Ishikawa (cell line): ENCODE measurements around the gene URI1.

Experiments used
- CEBPB ChIP-seq: IDR thresholded peaks from 2 replicates; pipeline ENCODE4 v1.6.1; 2012
- CREB1 ChIP-seq: IDR thresholded peaks from 2 replicates; pipeline ENCODE4 v1.6.1; 2012; ENCODE audit warnings: low read depth
- EGR1 ChIP-seq: IDR thresholded peaks from 2 replicates; pipeline ENCODE4 v1.6.1; 2012
- EP300 ChIP-seq: IDR thresholded peaks from 2 replicates; pipeline ENCODE4 v1.6.1; 2012; ENCODE audit warnings: borderline replicate concordance
- FOXM1 ChIP-seq: IDR thresholded peaks from 2 replicates; pipeline ENCODE4 v1.6.1; 2012; ENCODE audit warnings: low read depth, borderline replicate concordance
- NFIC ChIP-seq: IDR thresholded peaks from 2 replicates; pipeline ENCODE4 v1.6.1; 2012
- RAD21 ChIP-seq: IDR thresholded peaks from 2 replicates; pipeline ENCODE4 v1.6.1; 2012; ENCODE audit warnings: low read depth
- TAF1 ChIP-seq: IDR thresholded peaks from 2 replicates; pipeline ENCODE4 v1.6.1; 2012; ENCODE audit warnings: low read depth, mild to moderate bottlenecking
- TCF12 ChIP-seq: IDR thresholded peaks from 2 replicates; pipeline ENCODE4 v1.6.1; 2012; ENCODE audit warnings: low read depth
- TEAD4 ChIP-seq: IDR thresholded peaks from 2 replicates; pipeline ENCODE4 v1.6.1; 2012
- YY1 ChIP-seq: IDR thresholded peaks from 2 replicates; pipeline ENCODE4 v1.6.1; 2012; ENCODE audit warnings: low read depth
- ZBTB7A ChIP-seq: IDR thresholded peaks from 2 replicates; pipeline ENCODE4 v1.6.1; 2012; ENCODE audit warnings: low read depth
- TF ChIP-seq, protein P1 (sequence below): IDR thresholded peaks from 2 replicates; pipeline ENCODE4 v1.6.1; 2012
- TF ChIP-seq, protein P2 (sequence below): IDR thresholded peaks from 2 replicates; pipeline ENCODE4 v1.6.1; 2012
- TF ChIP-seq, protein P3 (sequence below): IDR thresholded peaks from 2 replicates; pipeline ENCODE4 v1.6.1; 2012; ENCODE audit warnings: low read depth, mild to moderate bottlenecking

URI1 gene

DNA sequence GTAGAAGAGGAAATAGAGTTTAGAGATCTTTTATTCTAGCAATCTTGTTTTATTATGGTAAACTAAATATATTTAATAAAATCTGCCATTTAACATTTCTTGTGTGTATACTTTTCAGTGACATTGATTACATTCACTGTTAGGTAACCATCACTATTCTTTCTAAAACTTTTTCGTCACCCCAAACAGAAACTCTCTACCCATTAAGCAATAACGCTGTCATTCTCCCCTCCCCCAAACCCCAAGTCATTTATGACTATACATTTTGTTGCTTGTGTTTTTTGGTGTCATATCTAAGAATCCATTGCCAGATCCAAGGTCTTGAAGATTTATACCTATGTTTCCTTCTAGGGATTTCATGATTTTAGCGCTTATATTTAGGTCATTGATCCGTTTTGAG lies 10.6 kb downstream of the URI1 start:
- TF ChIP-seq RAD21 = no peak
- TF ChIP-seq TEAD4 = no peak
- TF ChIP-seq EGR1 = no peak
- TF ChIP-seq, protein P1, sequence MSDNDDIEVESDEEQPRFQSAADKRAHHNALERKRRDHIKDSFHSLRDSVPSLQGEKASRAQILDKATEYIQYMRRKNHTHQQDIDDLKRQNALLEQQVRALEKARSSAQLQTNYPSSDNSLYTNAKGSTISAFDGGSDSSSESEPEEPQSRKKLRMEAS = no peak
- TF ChIP-seq TAF1 = no peak
- TF ChIP-seq, protein P2, sequence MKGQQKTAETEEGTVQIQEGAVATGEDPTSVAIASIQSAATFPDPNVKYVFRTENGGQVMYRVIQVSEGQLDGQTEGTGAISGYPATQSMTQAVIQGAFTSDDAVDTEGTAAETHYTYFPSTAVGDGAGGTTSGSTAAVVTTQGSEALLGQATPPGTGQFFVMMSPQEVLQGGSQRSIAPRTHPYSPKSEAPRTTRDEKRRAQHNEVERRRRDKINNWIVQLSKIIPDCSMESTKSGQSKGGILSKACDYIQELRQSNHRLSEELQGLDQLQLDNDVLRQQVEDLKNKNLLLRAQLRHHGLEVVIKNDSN = no peak
- no peak for TF ChIP-seq CREB1
- TF ChIP-seq TCF12 = no peak
- TF ChIP-seq, protein P3, sequence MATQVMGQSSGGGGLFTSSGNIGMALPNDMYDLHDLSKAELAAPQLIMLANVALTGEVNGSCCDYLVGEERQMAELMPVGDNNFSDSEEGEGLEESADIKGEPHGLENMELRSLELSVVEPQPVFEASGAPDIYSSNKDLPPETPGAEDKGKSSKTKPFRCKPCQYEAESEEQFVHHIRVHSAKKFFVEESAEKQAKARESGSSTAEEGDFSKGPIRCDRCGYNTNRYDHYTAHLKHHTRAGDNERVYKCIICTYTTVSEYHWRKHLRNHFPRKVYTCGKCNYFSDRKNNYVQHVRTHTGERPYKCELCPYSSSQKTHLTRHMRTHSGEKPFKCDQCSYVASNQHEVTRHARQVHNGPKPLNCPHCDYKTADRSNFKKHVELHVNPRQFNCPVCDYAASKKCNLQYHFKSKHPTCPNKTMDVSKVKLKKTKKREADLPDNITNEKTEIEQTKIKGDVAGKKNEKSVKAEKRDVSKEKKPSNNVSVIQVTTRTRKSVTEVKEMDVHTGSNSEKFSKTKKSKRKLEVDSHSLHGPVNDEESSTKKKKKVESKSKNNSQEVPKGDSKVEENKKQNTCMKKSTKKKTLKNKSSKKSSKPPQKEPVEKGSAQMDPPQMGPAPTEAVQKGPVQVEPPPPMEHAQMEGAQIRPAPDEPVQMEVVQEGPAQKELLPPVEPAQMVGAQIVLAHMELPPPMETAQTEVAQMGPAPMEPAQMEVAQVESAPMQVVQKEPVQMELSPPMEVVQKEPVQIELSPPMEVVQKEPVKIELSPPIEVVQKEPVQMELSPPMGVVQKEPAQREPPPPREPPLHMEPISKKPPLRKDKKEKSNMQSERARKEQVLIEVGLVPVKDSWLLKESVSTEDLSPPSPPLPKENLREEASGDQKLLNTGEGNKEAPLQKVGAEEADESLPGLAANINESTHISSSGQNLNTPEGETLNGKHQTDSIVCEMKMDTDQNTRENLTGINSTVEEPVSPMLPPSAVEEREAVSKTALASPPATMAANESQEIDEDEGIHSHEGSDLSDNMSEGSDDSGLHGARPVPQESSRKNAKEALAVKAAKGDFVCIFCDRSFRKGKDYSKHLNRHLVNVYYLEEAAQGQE = no peak
- no peak for TF ChIP-seq ZBTB7A
- no peak for TF ChIP-seq EP300
- TF ChIP-seq FOXM1 = no peak
- no peak for TF ChIP-seq CEBPB
- no peak for TF ChIP-seq NFIC
- no peak for TF ChIP-seq YY1

DNA sequence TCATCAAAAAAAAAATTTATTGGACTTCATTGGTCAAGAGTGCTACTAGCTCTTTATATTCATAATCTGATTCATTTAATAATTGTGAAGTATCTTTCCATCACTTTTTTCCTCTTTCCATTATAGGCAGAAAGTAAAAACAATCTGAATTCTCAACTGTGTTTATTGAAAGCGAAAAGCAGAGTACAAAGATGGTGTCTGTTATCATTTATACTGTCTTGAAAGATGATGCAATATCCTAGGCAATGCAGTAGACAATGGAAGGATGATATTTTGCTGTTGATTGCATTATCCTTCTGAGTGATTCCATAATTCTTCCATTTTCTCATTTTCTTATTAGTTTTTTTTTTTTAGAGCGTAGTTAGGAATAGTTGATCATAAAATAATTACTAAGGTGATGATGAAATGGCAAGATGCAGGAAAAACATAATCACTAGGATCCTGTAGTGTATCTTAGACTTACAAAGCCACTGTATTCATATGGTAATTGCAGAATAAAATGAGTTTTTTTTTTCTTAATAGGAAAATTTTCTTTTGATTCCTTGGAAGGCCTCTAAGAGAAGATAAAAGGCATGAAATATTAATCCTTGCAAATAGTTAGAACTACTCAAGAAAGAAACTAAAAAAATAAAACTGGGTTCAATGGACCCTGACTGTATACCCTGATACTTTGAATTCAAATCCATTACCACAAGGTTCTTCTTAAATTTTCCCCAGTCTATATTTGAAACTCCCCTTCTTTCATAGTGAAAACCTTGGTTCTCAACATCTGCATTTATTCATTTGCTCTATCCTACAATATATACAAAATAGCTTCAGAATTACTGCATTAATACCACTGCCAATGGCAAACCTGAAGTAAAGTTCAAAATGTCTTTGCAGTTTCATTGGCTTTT lies 11.6 kb downstream of the URI1 start:
- TF ChIP-seq CEBPB (peak; percentile 32; the same call in 1 of the 2 replicates), YY1 (no peak)

DNA sequence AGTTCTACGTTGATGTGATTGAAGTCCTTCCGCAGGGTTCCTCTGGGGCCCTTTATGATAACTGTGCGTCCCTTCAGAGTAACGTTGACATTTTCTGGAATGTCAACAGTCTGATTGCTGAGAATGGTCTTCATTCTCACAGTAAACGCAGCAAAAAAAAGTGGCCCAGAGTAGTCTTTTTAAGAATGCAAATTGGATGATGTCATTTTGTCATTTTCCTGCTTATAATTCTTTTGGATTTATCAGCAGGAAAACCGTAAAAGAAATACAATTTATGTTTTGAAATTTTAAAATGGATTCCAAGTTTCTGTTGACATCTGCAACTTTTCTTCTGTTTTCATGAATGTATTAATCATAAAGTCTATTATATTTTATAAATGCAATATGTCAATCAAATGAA lies 14.8 kb downstream of the URI1 start:
- no peak for TF ChIP-seq TEAD4
- no peak for TF ChIP-seq TAF1
- no peak for TF ChIP-seq CEBPB
- TF ChIP-seq, protein P2 = no peak
- no peak for TF ChIP-seq FOXM1
- no peak for TF ChIP-seq YY1
- TF ChIP-seq, protein P1 = no peak
- no peak for TF ChIP-seq CREB1

DNA sequence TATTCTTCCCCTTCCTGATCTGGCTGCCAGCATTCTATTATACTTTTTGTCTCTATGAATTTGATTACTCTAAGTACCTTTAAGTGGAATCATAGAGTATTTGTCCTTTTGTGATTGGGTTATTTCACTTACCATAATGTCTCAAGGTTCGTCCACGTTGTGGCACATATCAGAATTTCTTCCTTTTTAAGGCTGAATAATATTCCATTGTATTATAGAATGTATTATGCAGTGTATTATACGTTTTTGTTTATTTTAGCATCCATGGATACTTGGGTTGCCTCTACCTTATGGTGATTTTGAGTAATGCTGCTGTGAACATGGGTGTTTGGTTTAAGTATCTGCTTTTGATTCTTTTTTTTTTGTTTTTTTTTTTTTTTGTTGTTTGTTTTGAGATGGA lies 19.3 kb downstream of the URI1 start:
- no peak for TF ChIP-seq CREB1
- TF ChIP-seq RAD21 = no peak
- no peak for TF ChIP-seq TCF12
- TF ChIP-seq, protein P2 = no peak
- no peak for TF ChIP-seq ZBTB7A
- no peak for TF ChIP-seq TAF1
- TF ChIP-seq, protein P3 = no peak
- TF ChIP-seq CEBPB = no peak
- no peak for TF ChIP-seq EGR1

DNA sequence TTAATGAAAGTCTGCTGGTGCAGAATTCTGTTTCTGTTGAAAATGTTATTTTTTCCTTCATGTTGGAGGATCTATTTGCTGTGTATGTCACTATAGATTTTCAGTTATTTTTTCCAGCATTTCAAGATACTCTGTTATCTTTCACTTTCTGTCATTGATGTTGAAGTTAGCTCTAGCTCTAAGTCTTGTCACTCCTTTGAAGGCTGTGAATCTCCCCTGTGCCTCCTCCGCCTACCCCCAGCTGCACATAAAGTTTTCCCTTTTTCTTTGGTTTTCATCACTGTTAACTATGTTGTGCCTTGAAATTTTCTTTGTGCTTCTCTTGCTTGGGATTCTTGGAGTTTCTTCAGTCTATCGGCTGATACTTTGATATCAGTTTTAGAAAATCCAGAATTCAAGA lies 20.8 kb downstream of the URI1 start:
- TF ChIP-seq, protein P3 = no peak
